OCI-LY3 (cell line): Measurements from ENCODE around the gene KCNH6.

Source experiments
- EZH2phosphoT487 ChIP-seq: fragments of 200-600 bp; shearing (Covaris generic); IDR thresholded peaks from 2 replicates; pipeline ENCODE4 v1.6.1; 2018; ENCODE audit warnings: antibody characterized with exemption, mixed run types, low read depth
- TF ChIP-seq, protein P1 (sequence below): fragments of 200-600, 300-600 bp; sonication (generic); IDR thresholded peaks from 2 replicates; pipeline ENCODE4 v1.5.1; 2014; ENCODE audit warnings: antibody characterized with exemption, low read length, low read depth

DNA sequence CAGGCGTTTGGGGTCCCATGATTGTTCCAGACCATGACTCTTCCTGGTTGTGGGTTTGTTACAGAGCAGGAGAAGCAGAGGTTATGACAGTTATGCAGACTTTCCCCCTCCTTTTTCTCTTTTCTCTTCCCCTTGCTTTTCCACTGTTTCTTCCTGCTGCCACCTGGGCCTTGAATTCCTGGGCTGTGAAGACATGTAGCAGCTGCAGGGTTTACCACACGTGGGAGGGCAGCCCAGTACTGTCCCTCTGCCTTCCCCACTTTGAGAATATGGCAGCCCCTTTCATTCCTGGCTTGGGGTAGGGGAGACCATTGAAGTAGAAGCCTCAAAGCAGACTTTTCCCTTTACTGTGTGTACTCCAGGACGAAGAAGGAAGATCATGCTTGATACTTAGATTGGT is 69.6 kb downstream of the KCNH6 start:
- TF ChIP-seq, protein P1, sequence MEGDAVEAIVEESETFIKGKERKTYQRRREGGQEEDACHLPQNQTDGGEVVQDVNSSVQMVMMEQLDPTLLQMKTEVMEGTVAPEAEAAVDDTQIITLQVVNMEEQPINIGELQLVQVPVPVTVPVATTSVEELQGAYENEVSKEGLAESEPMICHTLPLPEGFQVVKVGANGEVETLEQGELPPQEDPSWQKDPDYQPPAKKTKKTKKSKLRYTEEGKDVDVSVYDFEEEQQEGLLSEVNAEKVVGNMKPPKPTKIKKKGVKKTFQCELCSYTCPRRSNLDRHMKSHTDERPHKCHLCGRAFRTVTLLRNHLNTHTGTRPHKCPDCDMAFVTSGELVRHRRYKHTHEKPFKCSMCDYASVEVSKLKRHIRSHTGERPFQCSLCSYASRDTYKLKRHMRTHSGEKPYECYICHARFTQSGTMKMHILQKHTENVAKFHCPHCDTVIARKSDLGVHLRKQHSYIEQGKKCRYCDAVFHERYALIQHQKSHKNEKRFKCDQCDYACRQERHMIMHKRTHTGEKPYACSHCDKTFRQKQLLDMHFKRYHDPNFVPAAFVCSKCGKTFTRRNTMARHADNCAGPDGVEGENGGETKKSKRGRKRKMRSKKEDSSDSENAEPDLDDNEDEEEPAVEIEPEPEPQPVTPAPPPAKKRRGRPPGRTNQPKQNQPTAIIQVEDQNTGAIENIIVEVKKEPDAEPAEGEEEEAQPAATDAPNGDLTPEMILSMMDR = no peak
- no peak for TF ChIP-seq EZH2phosphoT487
